Measurements from ENCODE around the gene RTF2.

DNA sequence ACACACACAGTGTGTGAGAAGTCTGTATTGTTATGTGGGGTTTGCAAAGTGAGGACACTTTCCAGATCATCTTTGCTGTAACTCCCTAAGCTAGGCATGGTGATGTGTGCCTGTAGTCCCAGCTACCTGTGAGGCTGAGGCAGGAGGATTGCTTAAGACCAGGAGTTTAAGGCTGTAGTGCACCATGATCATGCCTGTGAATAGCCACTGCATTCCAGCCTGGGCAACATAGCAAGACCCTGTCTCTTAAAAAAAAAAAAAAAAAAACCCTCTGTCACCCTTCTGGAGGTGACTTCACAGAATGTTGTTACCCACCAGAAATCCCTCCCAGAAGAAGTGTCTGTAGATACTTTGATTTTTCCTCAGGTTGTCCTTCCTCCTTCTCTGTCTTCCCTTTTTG lies 41.5 kb upstream of the RTF2 start:
- TF ChIP-seq, protein P1, sequence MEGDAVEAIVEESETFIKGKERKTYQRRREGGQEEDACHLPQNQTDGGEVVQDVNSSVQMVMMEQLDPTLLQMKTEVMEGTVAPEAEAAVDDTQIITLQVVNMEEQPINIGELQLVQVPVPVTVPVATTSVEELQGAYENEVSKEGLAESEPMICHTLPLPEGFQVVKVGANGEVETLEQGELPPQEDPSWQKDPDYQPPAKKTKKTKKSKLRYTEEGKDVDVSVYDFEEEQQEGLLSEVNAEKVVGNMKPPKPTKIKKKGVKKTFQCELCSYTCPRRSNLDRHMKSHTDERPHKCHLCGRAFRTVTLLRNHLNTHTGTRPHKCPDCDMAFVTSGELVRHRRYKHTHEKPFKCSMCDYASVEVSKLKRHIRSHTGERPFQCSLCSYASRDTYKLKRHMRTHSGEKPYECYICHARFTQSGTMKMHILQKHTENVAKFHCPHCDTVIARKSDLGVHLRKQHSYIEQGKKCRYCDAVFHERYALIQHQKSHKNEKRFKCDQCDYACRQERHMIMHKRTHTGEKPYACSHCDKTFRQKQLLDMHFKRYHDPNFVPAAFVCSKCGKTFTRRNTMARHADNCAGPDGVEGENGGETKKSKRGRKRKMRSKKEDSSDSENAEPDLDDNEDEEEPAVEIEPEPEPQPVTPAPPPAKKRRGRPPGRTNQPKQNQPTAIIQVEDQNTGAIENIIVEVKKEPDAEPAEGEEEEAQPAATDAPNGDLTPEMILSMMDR (IDR thresholded peaks at IDR 0.05) = no peak
- TF ChIP-seq EP300 (IDR thresholded peaks at IDR 0.05) = no peak

Measured in tibial nerve (tissue), 4 donors.